ENCODE data around the gene BBS1.

GRCh38 chr11:66579017-66579606 is 68.7 kb downstream of the BBS1 start:
- TF ChIP-seq GATA2 (IDR thresholded peaks at IDR 0.05; ENCODE audit: low read depth, low read length) (no peak), GATA3 (IDR thresholded peaks at IDR 0.05; ENCODE audit: low read depth, low read length) (no peak)
